AG04450 (cell line): Measurements from ENCODE around the gene WDFY2. TPM values are rescaled to one million over a fixed set of nuclear protein-coding genes. Genes with fewer than 3 reads are reported as not detected.

Experiments
- CTCF ChIA-PET: fragments of 300-600, 350-600 bp; formaldehyde crosslinking; extraction: SDS; loops from one replicate; lab custom pipeline; 2022; ENCODE audit warnings: antibody characterized with exemption, inconsistent platforms; lab: Charles Lee
- POLR2A ChIA-PET: fragments of 350-600 bp; formaldehyde crosslinking; extraction: SDS; loops from one replicate; lab custom pipeline; 2021; ENCODE audit warnings: antibody characterized with exemption, inconsistent platforms; lab: Yijun Ruan, JAX
- DNase-seq: peaks from one replicate; pipeline ENCODE4 v3.0.0-alpha.2; 2011; ENCODE audit warnings: low read depth, low spot score
- H3K27ac ChIP-seq: one replicate; pipeline ENCODE4 v1.5.1; 2012; ENCODE audit warnings: low read depth, low read length, control low read depth
- H3K27me3 ChIP-seq: one replicate; pipeline ENCODE4 v1.6.0; 2012; ENCODE audit warnings: low read length; ENCODE audit not compliant: control insufficient read depth, insufficient read depth
- H3K4me3 ChIP-seq: 2 replicates; pipeline ENCODE4 v1.5.1; 2011; ENCODE audit warnings: mild to moderate bottlenecking, low read depth, low read length, control low read depth
- H3K9me3 ChIP-seq: 2 replicates; pipeline ENCODE4 v1.5.1; 2012; ENCODE audit warnings: low read length; ENCODE audit not compliant: control insufficient read depth, insufficient read depth
- CTCF ChIP-seq: IDR thresholded peaks from 2 replicates; pipeline ENCODE4 v1.5.1; 2011; ENCODE audit warnings: low read depth, low read length, control low read depth, inconsistent platforms
- polyA plus RNA-seq: library from polyadenylated mRNA; depleted of rRNA; stranded (reverse); fragments of >200 nt; gene quantifications from 2 replicates; pipeline ENCODE4 v1.2.3, GENCODE V29; 2011

The WDFY2 gene
- polyA plus RNA-seq, 1 experiment, result 6.3 TPM

GRCh38 chr13:51665456-51665855 is 81.2 kb downstream of the WDFY2 start:
- POLR2A ChIA-PET, result no interaction called here
- H3K9me3 ChIP-seq, result no peaks in the 10 kb centered on the region
- DNase-seq, result no peak
- CTCF ChIA-PET, result interaction anchor here (1.1 to 1.5 kb wide), 2 partner anchors 20 to 150 kb away, joined by 3 to 4 read pairs; no protein-coding TSS in a partner anchor
- H3K27me3 ChIP-seq, result no peaks in the 10 kb centered on the region
- no peak overlapping the region for H3K4me3 ChIP-seq
- TF ChIP-seq CTCF, result no peak
- H3K27ac ChIP-seq, result no peak overlapping the region

- no peak for TF ChIP-seq CTCF
- CTCF ChIA-PET, result no interaction called here
- no peak for DNase-seq
- POLR2A ChIA-PET, result no interaction called here
- Histone ChIP-seq H3K27me3 (no peaks in the 10 kb centered on the region), H3K27ac (no peak overlapping the region), H3K9me3 (no peaks in the 10 kb centered on the region), H3K4me3 (no peak overlapping the region)
Observed at GRCh38 chr13:51666374-51666773, 82.1 kb downstream of the WDFY2 start.

- DNase-seq, result no peak
Observed at GRCh38 chr13:51666839-51667238, 82.6 kb downstream of the WDFY2 start.

GRCh38 chr13:51668580-51669195 is 84.4 kb downstream of the WDFY2 start:
- no peak overlapping the region for H3K4me3 ChIP-seq
- CTCF ChIA-PET, result no interaction called here
- no peak overlapping the region for H3K27ac ChIP-seq
- POLR2A ChIA-PET, result no interaction called here
- no peaks in the 10 kb centered on the region for H3K9me3 ChIP-seq
- TF ChIP-seq CTCF, result no peak
- no peak for DNase-seq
- no peaks in the 10 kb centered on the region for H3K27me3 ChIP-seq

More at GRCh38 chr13:51666839-51667238, 82.6 kb downstream of the WDFY2 start:
- H3K27me3 ChIP-seq, result no peaks in the 10 kb centered on the region
- no peaks in the 10 kb centered on the region for H3K9me3 ChIP-seq
- CTCF ChIA-PET, result no interaction called here
- POLR2A ChIA-PET, result no interaction called here
- no peak for TF ChIP-seq CTCF
- H3K4me3 ChIP-seq, result no peak overlapping the region
- H3K27ac ChIP-seq, result no peak overlapping the region

- H3K27ac ChIP-seq, result no peak overlapping the region
- DNase-seq, result no peak
- ChIA-PET POLR2A (no interaction called here), CTCF (no interaction called here)
- H3K4me3 ChIP-seq, result no peak overlapping the region
- H3K9me3 ChIP-seq, result no peaks in the 10 kb centered on the region
- TF ChIP-seq CTCF, result no peak
- H3K27me3 ChIP-seq, result no peaks in the 10 kb centered on the region
Observed at GRCh38 chr13:51673165-51673564, 88.9 kb downstream of the WDFY2 start.
